ENCODE results near the gene TSSK1B.
"Not testable (repeated sequence)": the region's sequence is repeated elsewhere in the genome, so short reads cannot be mapped to it uniquely, and the experiment has no call there.

The TSSK1B gene

DNA sequence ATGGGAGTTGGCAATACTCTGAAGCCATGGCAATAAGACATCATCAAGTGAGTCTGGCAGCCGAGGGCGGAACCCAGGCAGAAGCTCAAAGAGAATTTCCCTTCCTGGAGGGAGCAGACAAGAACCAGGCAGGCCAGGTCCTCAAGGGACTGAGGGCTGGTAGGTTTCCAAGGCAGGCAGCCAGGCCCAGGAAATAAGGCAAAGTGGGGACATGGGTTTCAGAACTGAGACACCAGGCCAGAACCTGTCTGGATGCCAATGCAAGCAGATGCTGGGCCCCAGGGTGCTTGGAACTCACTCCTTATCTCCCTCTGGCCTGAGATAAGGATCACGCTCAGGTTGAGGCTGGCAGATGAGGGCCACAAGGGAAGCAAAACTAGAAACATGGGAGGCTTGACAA lies 8.9 kb downstream of the TSSK1B start:
- no peak overlapping the region for H3K4me3 ChIP-seq (ENCODE audit: low read depth, low read length)
- TF ChIP-seq, protein P1, sequence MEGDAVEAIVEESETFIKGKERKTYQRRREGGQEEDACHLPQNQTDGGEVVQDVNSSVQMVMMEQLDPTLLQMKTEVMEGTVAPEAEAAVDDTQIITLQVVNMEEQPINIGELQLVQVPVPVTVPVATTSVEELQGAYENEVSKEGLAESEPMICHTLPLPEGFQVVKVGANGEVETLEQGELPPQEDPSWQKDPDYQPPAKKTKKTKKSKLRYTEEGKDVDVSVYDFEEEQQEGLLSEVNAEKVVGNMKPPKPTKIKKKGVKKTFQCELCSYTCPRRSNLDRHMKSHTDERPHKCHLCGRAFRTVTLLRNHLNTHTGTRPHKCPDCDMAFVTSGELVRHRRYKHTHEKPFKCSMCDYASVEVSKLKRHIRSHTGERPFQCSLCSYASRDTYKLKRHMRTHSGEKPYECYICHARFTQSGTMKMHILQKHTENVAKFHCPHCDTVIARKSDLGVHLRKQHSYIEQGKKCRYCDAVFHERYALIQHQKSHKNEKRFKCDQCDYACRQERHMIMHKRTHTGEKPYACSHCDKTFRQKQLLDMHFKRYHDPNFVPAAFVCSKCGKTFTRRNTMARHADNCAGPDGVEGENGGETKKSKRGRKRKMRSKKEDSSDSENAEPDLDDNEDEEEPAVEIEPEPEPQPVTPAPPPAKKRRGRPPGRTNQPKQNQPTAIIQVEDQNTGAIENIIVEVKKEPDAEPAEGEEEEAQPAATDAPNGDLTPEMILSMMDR (IDR thresholded peaks at IDR 0.05; ENCODE audit: low read depth, low read length) = no peak
- TF ChIP-seq MYC (IDR thresholded peaks at IDR 0.05; ENCODE audit: low read depth, low read length) = no peak
- TF ChIP-seq, protein P2, sequence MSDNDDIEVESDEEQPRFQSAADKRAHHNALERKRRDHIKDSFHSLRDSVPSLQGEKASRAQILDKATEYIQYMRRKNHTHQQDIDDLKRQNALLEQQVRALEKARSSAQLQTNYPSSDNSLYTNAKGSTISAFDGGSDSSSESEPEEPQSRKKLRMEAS (IDR thresholded peaks at IDR 0.05; ENCODE audit: low read depth, low read length) = no peak
- no peak for TF ChIP-seq POLR2A (IDR thresholded peaks at IDR 0.05; ENCODE audit: extremely low read depth, insufficient read length)
- DNase-seq (ENCODE audit: low read depth) = no peak

DNA sequence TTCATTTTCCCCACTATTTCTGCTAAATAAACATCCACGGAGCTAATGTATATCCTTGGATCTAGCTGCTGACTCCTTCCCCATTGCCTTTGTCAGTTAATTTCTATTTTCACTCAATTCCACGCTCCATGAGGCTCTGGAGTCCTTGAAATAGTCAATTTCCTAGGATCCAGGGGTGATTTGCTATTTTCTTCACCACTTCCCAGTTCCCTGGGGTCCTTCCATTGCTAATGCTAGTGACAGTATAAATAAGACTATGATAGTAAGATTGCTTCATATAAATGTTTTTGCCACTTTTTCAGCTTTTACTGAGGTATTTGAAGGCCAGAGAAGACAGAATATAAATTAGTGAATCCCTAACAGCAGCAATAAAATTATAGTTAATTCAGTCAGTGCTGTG lies 13.1 kb downstream of the TSSK1B start:
- no peak for DNase-seq (ENCODE audit: low read depth)
- no peak overlapping the region for H3K4me3 ChIP-seq (ENCODE audit: low read depth, low read length)
- TF ChIP-seq MYC (IDR thresholded peaks at IDR 0.05; ENCODE audit: low read depth, low read length) = no peak
- no peak for TF ChIP-seq POLR2A (IDR thresholded peaks at IDR 0.05; ENCODE audit: extremely low read depth, insufficient read length)
- TF ChIP-seq, protein P1 (IDR thresholded peaks at IDR 0.05; ENCODE audit: low read depth, low read length) = no peak
- TF ChIP-seq, protein P2 (IDR thresholded peaks at IDR 0.05; ENCODE audit: low read depth, low read length) = no peak

DNA sequence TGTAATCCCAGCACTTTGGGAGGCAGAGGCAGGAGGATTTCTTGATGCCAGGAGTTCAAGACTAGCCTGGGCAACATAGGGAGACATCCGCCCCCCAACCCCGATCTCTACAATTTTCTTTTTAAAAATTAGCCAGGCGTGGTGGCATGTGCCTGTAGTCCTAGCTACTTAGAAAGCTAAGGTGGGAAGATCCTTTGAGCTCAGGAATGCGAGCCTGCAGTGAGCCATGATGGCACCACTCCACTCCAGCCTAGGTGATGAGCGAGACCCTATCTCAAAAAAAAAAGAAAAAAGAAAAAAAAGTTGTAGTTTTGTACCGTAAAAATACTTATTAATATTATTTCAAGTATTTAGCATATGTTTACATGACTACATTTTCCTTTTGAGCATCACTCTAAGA lies 29.3 kb downstream of the TSSK1B start:
- H3K4me3 ChIP-seq (ENCODE audit: low read depth, low read length) = no peak overlapping the region
- no peak for DNase-seq (ENCODE audit: low read depth)
- TF ChIP-seq, protein P1 (IDR thresholded peaks at IDR 0.05; ENCODE audit: low read depth, low read length) = no peak
- no peak for TF ChIP-seq MYC (IDR thresholded peaks at IDR 0.05; ENCODE audit: low read depth, low read length)
- TF ChIP-seq, protein P2 (IDR thresholded peaks at IDR 0.05; ENCODE audit: low read depth, low read length) = no peak
- no peak for TF ChIP-seq POLR2A (IDR thresholded peaks at IDR 0.05; ENCODE audit: extremely low read depth, insufficient read length)

DNA sequence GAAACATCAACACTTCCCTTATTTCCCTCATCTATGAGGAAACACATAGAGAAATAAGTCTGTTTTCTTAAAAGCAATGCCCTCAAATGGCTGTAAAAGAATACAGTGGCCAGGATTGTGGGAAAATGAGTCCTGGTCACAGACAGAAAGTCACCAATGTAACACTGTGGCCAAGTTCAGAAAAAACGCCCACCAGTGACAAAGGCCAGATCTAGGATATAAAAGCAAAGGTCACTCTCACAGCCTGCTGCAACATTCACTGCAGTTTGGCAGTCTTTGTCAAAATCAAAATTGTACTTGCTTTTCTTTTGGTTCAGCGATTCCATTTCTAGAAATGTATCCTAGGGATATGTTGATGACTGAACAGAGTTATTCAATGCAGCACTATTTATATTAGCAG lies 30.5 kb downstream of the TSSK1B start:
- TF ChIP-seq, protein P1 (IDR thresholded peaks at IDR 0.05; ENCODE audit: low read depth, low read length) = no peak
- no peak for TF ChIP-seq POLR2A (IDR thresholded peaks at IDR 0.05; ENCODE audit: extremely low read depth, insufficient read length)
- TF ChIP-seq MYC (IDR thresholded peaks at IDR 0.05; ENCODE audit: low read depth, low read length) = no peak
- TF ChIP-seq, protein P2 (IDR thresholded peaks at IDR 0.05; ENCODE audit: low read depth, low read length) = no peak
- DNase-seq (ENCODE audit: low read depth) = no peak
- no peak overlapping the region for H3K4me3 ChIP-seq (ENCODE audit: low read depth, low read length)

DNA sequence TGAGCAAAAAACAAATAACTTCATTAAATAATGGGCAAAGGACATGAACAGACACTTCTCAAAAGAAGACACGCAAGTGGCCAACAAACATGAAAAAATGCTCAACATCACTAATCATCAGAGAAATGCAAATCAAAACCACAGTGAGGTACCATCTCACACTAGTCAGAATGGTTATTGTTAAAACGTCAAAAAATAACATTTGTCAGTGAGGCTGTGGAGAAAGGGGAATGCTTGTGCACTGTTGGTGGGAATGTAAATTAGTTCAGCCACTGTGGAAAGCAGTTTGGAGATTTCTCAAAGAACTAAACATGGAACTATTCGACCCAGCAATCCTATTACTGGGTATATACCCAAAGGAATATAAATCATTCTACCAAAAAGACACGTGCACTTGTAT lies 36.8 kb downstream of the TSSK1B start:
- not testable (repeated sequence) for DNase-seq (ENCODE audit: low read depth); H3K4me3 ChIP-seq (ENCODE audit: low read depth, low read length)

DNA sequence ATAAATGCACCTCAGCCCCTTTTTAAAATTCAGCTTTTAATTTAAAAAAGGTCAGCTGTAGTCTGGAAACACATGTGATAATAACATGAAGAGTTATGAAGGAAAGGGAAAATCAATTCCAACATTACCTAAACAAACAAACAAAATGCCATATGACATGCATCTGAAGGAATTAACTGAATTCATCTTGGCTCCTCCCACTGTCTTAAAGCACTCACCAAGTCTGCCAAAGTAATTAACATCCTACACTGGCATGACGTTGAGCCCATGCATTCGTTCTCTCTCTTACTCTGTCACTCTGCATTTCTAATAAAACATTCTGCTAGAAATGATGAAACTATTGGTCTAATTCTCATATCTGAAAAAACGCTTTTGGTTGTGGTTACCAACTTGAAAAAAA lies 37.7 kb downstream of the TSSK1B start:
- no peak for DNase-seq (ENCODE audit: low read depth)
- TF ChIP-seq, protein P1 (IDR thresholded peaks at IDR 0.05; ENCODE audit: low read depth, low read length) = no peak
- TF ChIP-seq, protein P2 (IDR thresholded peaks at IDR 0.05; ENCODE audit: low read depth, low read length) = no peak
- TF ChIP-seq POLR2A (IDR thresholded peaks at IDR 0.05; ENCODE audit: extremely low read depth, insufficient read length) (no peak), MYC (IDR thresholded peaks at IDR 0.05; ENCODE audit: low read depth, low read length) (no peak)
- H3K4me3 ChIP-seq (ENCODE audit: low read depth, low read length) = no peak overlapping the region

Measured in NB4 (cell line).